Lung (tissue), 12 donors: ENCODE results near the gene SPOUT1. TPM values are rescaled to one million over a fixed set of nuclear protein-coding genes. Genes with fewer than 3 reads are reported as not detected.

Experiments
- ATAC-seq: fragments of 200-7000 bp; cut with Tn5 transposase; one replicate; pipeline ENCODE4 v1.9.1; 2020; ENCODE audit warnings: moderate number of reproducible peaks; ENCODE audit not compliant: insufficient read depth, low FRiP score
- DNase-seq, 3 donors: peaks; one replicate each; pipeline ENCODE4 v3.0.0-alpha.2; 2013 to 2017
- H3K27ac ChIP-seq, 2 donors: one replicate each; pipeline ENCODE4 v1.5.1; 2013; ENCODE audit warnings: mild to moderate bottlenecking in 2 of 2, moderate library complexity in 2 of 2, control low read depth in 1 of 2, inconsistent platforms in 1 of 2, low read depth in 1 of 2, low read length in 1 of 2
- H3K27me3 ChIP-seq, 3 donors: one replicate each; pipeline ENCODE4 v1.5.1; 2013; ENCODE audit warnings: low read length in 2 of 3; ENCODE audit not compliant: control insufficient read depth in 3 of 3, insufficient read depth in 3 of 3
- H3K36me3 ChIP-seq, 4 donors: one replicate each; pipeline ENCODE4 v1.5.1; 2013; ENCODE audit warnings: low read length in 4 of 4, mild to moderate bottlenecking in 1 of 4, moderate library complexity in 1 of 4; ENCODE audit not compliant: control insufficient read depth in 4 of 4, insufficient read depth in 4 of 4
- H3K4me1 ChIP-seq, 5 donors: one replicate each; pipeline ENCODE4 v1.5.1; 2013; ENCODE audit warnings: low read length in 5 of 5, mild to moderate bottlenecking in 2 of 5, moderate library complexity in 1 of 5; ENCODE audit not compliant: control insufficient read depth in 5 of 5, insufficient read depth in 5 of 5
- H3K4me3 ChIP-seq: one replicate; pipeline ENCODE4 v1.5.1; 2013; ENCODE audit warnings: mild to moderate bottlenecking, control low read depth, moderate library complexity
- H3K9ac ChIP-seq, 2 donors: one replicate each; pipeline ENCODE4 v1.5.1; 2013; ENCODE audit warnings: low read length in 2 of 2, control low read depth in 1 of 2; ENCODE audit not compliant: insufficient read depth in 1 of 2
- H3K9me3 ChIP-seq, 4 donors: one replicate each; pipeline ENCODE4 v1.5.1; 2013; ENCODE audit warnings: low read length in 3 of 4, mild to moderate bottlenecking in 1 of 4, moderate library complexity in 1 of 4; ENCODE audit not compliant: control insufficient read depth in 4 of 4, insufficient read depth in 3 of 4
- CTCF ChIP-seq: IDR thresholded peaks from 2 replicates; pipeline ENCODE4 v1.5.1; 2012; ENCODE audit warnings: mild to moderate bottlenecking; ENCODE audit errors: control extremely low read depth, extremely low read depth
- WGBS, 2 donors: extraction: QIAGEN DNeasy Blood & Tissue Kit; methylation state at CpG; one replicate each; pipeline ENCODE4 v1.1.7; 2013; 5-methylcytosine and 5-hydroxymethylcytosine counted together
- polyA plus RNA-seq, 2 donors: library from polyadenylated mRNA; stranded (reverse); fragments of 200-250 nt; gene quantifications; one replicate each; pipeline ENCODE4 v1.2.1, GENCODE V29; 2013
- total RNA-seq, 2 donors: library from RNA; depleted of rRNA in 1 of 2; stranded (reverse); fragments of >200 nt in 1 of 2; gene quantifications; one replicate each; pipeline ENCODE4 v1.2.1, GENCODE V29; 2014 to 2021
- donor health status: control.
- donor health status: control.
- donor health status: Bipolar disorder and iron deficiency.
- donor health status: healthy.
- donor health status: DM: yes; HTN: yes; CAD: no.

Gene SPOUT1
- total and polyA plus RNA-seq, 4 donors = 23.7 to 50.0 (median 29.1) TPM

GRCh38 chr9:128792978-128793686 is 36.5 kb downstream of the SPOUT1 start:
- ATAC-seq (no peak), DNase-seq (no peak)
- H3K4me3 ChIP-seq = no peak overlapping the region
- no peak overlapping the region for H3K27ac ChIP-seq
- H3K27me3 ChIP-seq = no peaks in the 10 kb centered on the region
- WGBS, 2 donors = 92 to 95% methylated on average over 8 of the region's 8 CpGs
- H3K9ac ChIP-seq = no peak overlapping the region
- no peak for TF ChIP-seq CTCF
- no peaks in the 10 kb centered on the region for H3K9me3 ChIP-seq
- H3K36me3 ChIP-seq = peaks cover 8 to 45% (median 38%) of the 10 kb centered on the region in 4 donors
- H3K4me1 ChIP-seq = peaks cover 0 to 4% (median 2%) of the 10 kb centered on the region in 5 donors

GRCh38 chr9:128792134-128792533 is 37.5 kb downstream of the SPOUT1 start:
- no peak for DNase-seq
- Histone ChIP-seq H3K27me3 (no peaks in the 10 kb centered on the region), H3K27ac (no peak overlapping the region), H3K9ac (no peak overlapping the region), H3K4me3 (no peak overlapping the region), H3K36me3 (peaks cover 6 to 39% (median 35%) of the 10 kb centered on the region in 4 donors), H3K4me1 (peaks cover 0 to 9% (median 5%) of the 10 kb centered on the region in 5 donors), H3K9me3 (no peaks in the 10 kb centered on the region)
- TF ChIP-seq CTCF = no peak
- ATAC-seq = no peak
- 95 to 99% methylated on average over 9 of the region's 9 CpGs for WGBS, 2 donors

- H3K4me1 ChIP-seq = peaks cover 0 to 9% (median 5%) of the 10 kb centered on the region in 5 donors
- no peak for DNase-seq
- no peak overlapping the region for H3K9ac ChIP-seq
- no peaks in the 10 kb centered on the region for H3K27me3 ChIP-seq
- no peak for TF ChIP-seq CTCF
- H3K9me3 ChIP-seq = no peaks in the 10 kb centered on the region
- no peak overlapping the region for H3K27ac ChIP-seq
- H3K4me3 ChIP-seq = no peak overlapping the region
- H3K36me3 ChIP-seq = peaks cover 3 to 35% (median 32%) of the 10 kb centered on the region in 4 donors
- WGBS, 2 donors = 92 to 95% methylated on average over 4 of the region's 4 CpGs
- no peak for ATAC-seq
These were observed 39.1 kb downstream of the SPOUT1 start for GRCh38 chr9:128790536-128790935.
